Loucy (cell line): ENCODE results near the gene ZCCHC24.

Experiments used
- EZH2phosphoT487 ChIP-seq: fragments of 200-600 bp; IDR thresholded peaks from 2 replicates; pipeline ENCODE4 v1.6.1; 2018; ENCODE audit warnings: antibody characterized with exemption, mild to moderate bottlenecking, moderate library complexity, borderline replicate concordance
- TF ChIP-seq, protein P1 (sequence below): fragments of 200-600 bp; sonication (generic); conservative IDR thresholded peaks from 2 replicates; pipeline ENCODE4 v1.5.1; 2014; ENCODE audit warnings: mild to moderate bottlenecking, antibody characterized with exemption, low read length

GRCh38 chr10:79347894-79348639 is 97.4 kb downstream of the ZCCHC24 start:
- TF ChIP-seq EZH2phosphoT487: no peak
- TF ChIP-seq, protein P1, sequence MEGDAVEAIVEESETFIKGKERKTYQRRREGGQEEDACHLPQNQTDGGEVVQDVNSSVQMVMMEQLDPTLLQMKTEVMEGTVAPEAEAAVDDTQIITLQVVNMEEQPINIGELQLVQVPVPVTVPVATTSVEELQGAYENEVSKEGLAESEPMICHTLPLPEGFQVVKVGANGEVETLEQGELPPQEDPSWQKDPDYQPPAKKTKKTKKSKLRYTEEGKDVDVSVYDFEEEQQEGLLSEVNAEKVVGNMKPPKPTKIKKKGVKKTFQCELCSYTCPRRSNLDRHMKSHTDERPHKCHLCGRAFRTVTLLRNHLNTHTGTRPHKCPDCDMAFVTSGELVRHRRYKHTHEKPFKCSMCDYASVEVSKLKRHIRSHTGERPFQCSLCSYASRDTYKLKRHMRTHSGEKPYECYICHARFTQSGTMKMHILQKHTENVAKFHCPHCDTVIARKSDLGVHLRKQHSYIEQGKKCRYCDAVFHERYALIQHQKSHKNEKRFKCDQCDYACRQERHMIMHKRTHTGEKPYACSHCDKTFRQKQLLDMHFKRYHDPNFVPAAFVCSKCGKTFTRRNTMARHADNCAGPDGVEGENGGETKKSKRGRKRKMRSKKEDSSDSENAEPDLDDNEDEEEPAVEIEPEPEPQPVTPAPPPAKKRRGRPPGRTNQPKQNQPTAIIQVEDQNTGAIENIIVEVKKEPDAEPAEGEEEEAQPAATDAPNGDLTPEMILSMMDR: no peak
